K562 (cell line): Measurements from ENCODE around the gene ADARB2. TPM values are rescaled to one million over a fixed set of nuclear protein-coding genes. Genes with fewer than 3 reads are reported as not detected.

Experiments
- ATAC-seq: fragments of 200-7000 bp; cut with Tn5 transposase; 3 replicates; pipeline ENCODE4 v1.9.1; 2020; ENCODE audit warnings: moderate library complexity
- BruUV-seq: library from RNA; stranded (reverse); fragments of 400-500 nt; replicated peaks from 2 replicates; lab custom pipeline; 2021; lab: Mats Ljungman, UMichigan
- CTCF ChIA-PET: fragments of 300-600 bp; formaldehyde crosslinking; extraction: SDS; loops from one replicate; lab custom pipeline; 2021; ENCODE audit warnings: low intra/inter-chr PET ratio; lab: Yijun Ruan, JAX
- POLR2A ChIA-PET: fragments of 300-600, 350-650 bp; sonication (Branson Sonifier 250); formaldehyde crosslinking; extraction: SDS; loops from one replicate; lab custom pipeline; 2021; ENCODE audit warnings: antibody characterized with exemption, inconsistent platforms; lab: Yijun Ruan, JAX
- DNase-seq, 4 experiments: peaks; one replicate each; pipeline versions ENCODE4 v3.0.0 to v3.0.0-alpha.2; 2011 to 2018; ENCODE audit warnings: low spot score in 3 of 4, mixed read lengths in 3 of 4; ENCODE audit errors: extremely low read depth in 1 of 4
- FAIRE-seq: peaks from 2 replicates; lab custom pipeline; 2011; peaks lifted over from hg19 to GRCh38; lab: Jason Lieb, UNC
- H2AFZ ChIP-seq: 2 replicates; pipeline ENCODE4 v1.6.0; 2011; ENCODE audit warnings: low read depth, low read length, control low read depth, inconsistent platforms
- H3K27ac ChIP-seq: fragments of 200-600 bp; 3 replicates; pipeline ENCODE4 v1.8.0; 2011; ENCODE audit warnings: low read depth, mild to moderate bottlenecking, control low read depth, inconsistent platforms, low read length, moderate library complexity, mixed read lengths; ENCODE audit errors: extremely low read depth
- H3K27me3 ChIP-seq, 2 experiments: fragments of 300-600 bp in 1 of 2; 2 replicates in 1 of 2; 3 replicates in 1 of 2; pipeline versions ENCODE4 v1.6.0 to v1.8.0; 2011; ENCODE audit warnings: inconsistent platforms in 2 of 2, low read length in 2 of 2, mild to moderate bottlenecking in 1 of 2, mixed read lengths in 1 of 2, moderate library complexity in 1 of 2; ENCODE audit not compliant: control insufficient read depth in 2 of 2, insufficient read depth in 2 of 2
- H3K36me3 ChIP-seq: fragments of 300-600 bp; 3 replicates; pipeline ENCODE4 v1.8.0; 2011; ENCODE audit warnings: mild to moderate bottlenecking, low read length, inconsistent platforms; ENCODE audit not compliant: control insufficient read depth, insufficient read depth
- H3K4me1 ChIP-seq, 2 experiments: fragments of 200-600 bp in 1 of 2; replicated peaks in 1 of 2; 2 replicates in 1 of 2; 3 replicates in 1 of 2; pipeline versions ENCODE4 v1.5.1 to v1.8.0; 2011; ENCODE audit warnings: inconsistent platforms in 2 of 2, low read length in 2 of 2, mild to moderate bottlenecking in 1 of 2, mixed read lengths in 1 of 2, moderate library complexity in 1 of 2; ENCODE audit not compliant: control insufficient read depth in 2 of 2, insufficient read depth in 2 of 2
- H3K4me2 ChIP-seq: 2 replicates; pipeline ENCODE4 v1.6.1; 2011; ENCODE audit warnings: low read length, control low read depth, inconsistent platforms, mixed read lengths; ENCODE audit not compliant: insufficient read depth
- H3K4me3 ChIP-seq: fragments of 200-600 bp; sonication (generic), shearing (Covaris generic); 2 replicates; pipeline ENCODE4 v1.5.1; 2016; ENCODE audit warnings: control low read depth, inconsistent platforms
- H3K79me2 ChIP-seq: fragments of 200-600 bp; 3 replicates; pipeline ENCODE4 v1.8.0; 2011; ENCODE audit warnings: low read length, inconsistent platforms; ENCODE audit not compliant: control insufficient read depth, insufficient read depth
- H3K9ac ChIP-seq, 2 experiments: 2 replicates each; pipeline versions ENCODE4 v1.6.0 to v1.6.1; 2011; ENCODE audit warnings: low read depth in 2 of 2, low read length in 2 of 2, control low read depth in 1 of 2, inconsistent platforms in 1 of 2, mild to moderate bottlenecking in 1 of 2, mixed read lengths in 1 of 2; ENCODE audit not compliant: insufficient read depth in 1 of 2
- H3K9me1 ChIP-seq: one replicate; pipeline ENCODE4 v1.6.0; 2011; ENCODE audit warnings: inconsistent platforms, mild to moderate bottlenecking, low read length, moderate library complexity; ENCODE audit not compliant: control insufficient read depth, insufficient read depth
- H3K9me3 ChIP-seq: replicated peaks from 2 replicates; pipeline ENCODE4 v1.5.1; 2011; ENCODE audit warnings: low read depth, low read length, inconsistent platforms; ENCODE audit not compliant: control insufficient read depth, insufficient read depth
- H4K20me1 ChIP-seq: replicated peaks from 2 replicates; pipeline ENCODE4 v1.6.1; 2011; ENCODE audit warnings: low read length, inconsistent platforms, mixed read lengths; ENCODE audit not compliant: control insufficient read depth, insufficient read depth
- CBX2 ChIP-seq: fragments of 200-600 bp; sonication (generic); IDR thresholded peaks from one replicate; pipeline ENCODE4 v1.6.1; 2012; ENCODE audit warnings: mild to moderate bottlenecking, low read length, inconsistent platforms; ENCODE audit not compliant: insufficient read depth, poor library complexity, severe bottlenecking
- CBX8 ChIP-seq: fragments of 200-600 bp; sonication (generic); IDR thresholded peaks from 2 replicates; pipeline ENCODE4 v1.6.1; 2012; ENCODE audit warnings: borderline replicate concordance, mixed run types, low read depth, mild to moderate bottlenecking, moderate library complexity, mixed read lengths, low read length, control low read depth, inconsistent platforms; ENCODE audit not compliant: poor library complexity, severe bottlenecking; ENCODE audit errors: extremely low read depth
- ELF1 ChIP-seq: fragments of 200-800 bp; sonication (Bioruptor generic); IDR thresholded peaks from 2 replicates; pipeline ENCODE4 v1.6.1; 2016; ENCODE audit warnings: missing genetic modification characterization, missing compliant biosample characterization
- GABPA ChIP-seq: fragments of 200-800 bp; sonication (Bioruptor generic); conservative IDR thresholded peaks from 2 replicates; pipeline ENCODE4 v1.6.1; 2016; ENCODE audit warnings: low read depth, missing genetic modification characterization, missing compliant biosample characterization
- HNRNPH1 ChIP-seq: fragments of 200-400 bp; formaldehyde crosslinking; optimal IDR thresholded peaks from 2 replicates; pipeline ENCODE3; 2017; ENCODE audit warnings: low read depth, mild to moderate bottlenecking, low read length, moderate library complexity
- MCM5 ChIP-seq: fragments of 450-650 bp; IDR thresholded peaks from 2 replicates; pipeline ENCODE4 v1.6.1; 2016; ENCODE audit warnings: low read depth
- PURB ChIP-seq: sonication (generic); formaldehyde crosslinking; IDR thresholded peaks from 2 replicates; pipeline ENCODE4 v1.9.0; 2021; ENCODE audit warnings: low read depth, mild to moderate bottlenecking, missing genetic modification reagents
- SMARCE1 ChIP-seq: fragments of 450-650 bp; IDR thresholded peaks from 2 replicates; pipeline ENCODE4 v1.7.1; 2016; ENCODE audit warnings: mild to moderate bottlenecking
- SRSF7 ChIP-seq: fragments of 200-400 bp; formaldehyde crosslinking; optimal IDR thresholded peaks from 2 replicates; pipeline ENCODE3; 2017; ENCODE audit warnings: mild to moderate bottlenecking, low read depth, low read length
- YBX1 ChIP-seq: fragments of 450-650 bp; IDR thresholded peaks from 2 replicates; pipeline ENCODE4 v1.7.1; 2016; ENCODE audit warnings: mild to moderate bottlenecking
- WGBS: fragments of 100-300 bp; shearing (Covaris generic); methylation state at CpG from one replicate; pipeline ENCODE4 v1.1.6; 2016; ENCODE audit warnings: low coverage, mixed read lengths; ENCODE audit not compliant: insufficient coverage; ENCODE audit errors: missing lambda C conversion rate; 5-methylcytosine and 5-hydroxymethylcytosine counted together
- in situ Hi-C: fragments of 300-500 bp; cut with MboI; formaldehyde crosslinking; loops from 4 replicates; pipeline ENCODE4 v1.15.0; 2018; ENCODE audit warnings: inconsistent platforms, mixed read lengths
- intact Hi-C: fragments of 100-400 bp; cut with micrococcal nuclease; formaldehyde crosslinking; loops from 2 replicates; pipeline ENCODE4 v1.14.2; 2022
- polyA plus RNA-seq, 8 experiments: library from polyadenylated mRNA; depleted of rRNA in 4 of 8; stranded (reverse) in 5 of 8; unstranded in 3 of 8; fragments of >200 nt; fragmentation: Nextera tagmentation in 2 of 8; fragmentation: Illumina TruSeq in 1 of 8; extraction: Ambion mirVana in 2 of 8; extraction: Trizol in 1 of 8; gene quantifications; 2 replicates each; pipeline versions ENCODE4 v1.2.1 to v1.2.3, GENCODE V29; 2011 to 2014; ENCODE audit warnings: inconsistent platforms in 1 of 8, missing spikeins in 1 of 8
- total RNA-seq, 7 experiments: library from RNA; depleted of rRNA in 6 of 7; stranded (reverse); fragments of >200 nt in 6 of 7; fragmentation: Illumina TruSeq in 2 of 7; extraction: Trizol in 2 of 7; gene quantifications; 2 replicates each; pipeline versions ENCODE4 v1.2.1 to v1.2.3, GENCODE V29; 2011 to 2021; ENCODE audit warnings: low replicate concordance in 1 of 7
- TF ChIP-seq, protein P1 (sequence below): sonication (generic); formaldehyde crosslinking; IDR thresholded peaks from 2 replicates; pipeline ENCODE4 v1.9.0; 2022; ENCODE audit warnings: mild to moderate bottlenecking, missing genetic modification reagents

ADARB2 gene
- total and polyA plus RNA-seq, 9 of the 15 experiments (the other 6 are each of a cell fraction or from before 2014, with no cell fraction given) = not detected

GRCh38 chr10:1213252-1214070, 523.9 kb downstream of the ADARB2 start:
- no peak overlapping the region for H3K9ac ChIP-seq
- H3K36me3 ChIP-seq = no peaks in the 10 kb centered on the region
- BruUV-seq = no TSS peak
- TF ChIP-seq HNRNPH1 (no peak), YBX1 (no peak), SRSF7 (no peak), GABPA (tag) (no peak), ELF1 (tag) (no peak), MCM5 (no peak), CBX2 (no peak), PURB (CRISPR knock-in tag) (no peak), SMARCE1 (no peak), CBX8 (no peak)
- TF ChIP-seq, protein P1, sequence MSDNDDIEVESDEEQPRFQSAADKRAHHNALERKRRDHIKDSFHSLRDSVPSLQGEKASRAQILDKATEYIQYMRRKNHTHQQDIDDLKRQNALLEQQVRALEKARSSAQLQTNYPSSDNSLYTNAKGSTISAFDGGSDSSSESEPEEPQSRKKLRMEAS (CRISPR knock-in tag) = no peak
- DNase-seq = no peak
- ChIA-PET POLR2A (interaction anchor here (0.7 kb wide), 1 partner anchor 9 kb away, joined by 3 read pairs; no protein-coding TSS in a partner anchor), CTCF (no interaction called here)
- H3K27me3 ChIP-seq = peaks cover under 1 to 47% of the 10 kb centered on the region in 2 experiments; a peak in 4 of 5 replicates
- no peaks in the 10 kb centered on the region for H3K9me1 ChIP-seq
- no peak overlapping the region for H2AFZ ChIP-seq
- FAIRE-seq = no peak
- H4K20me1 ChIP-seq = peaks cover 31% of the 10 kb centered on the region
- no peaks in the 10 kb centered on the region for H3K79me2 ChIP-seq
- no peak overlapping the region for H3K27ac ChIP-seq
- no peak for ATAC-seq
- in situ Hi-C loops = no loop called here
- intact Hi-C loops = no loop called here
- 2% methylated on average over 18 of the region's 21 CpGs for WGBS
- peaks cover 0 to 3% of the 10 kb centered on the region in 2 experiments; a peak in 1 of 5 replicates for H3K4me1 ChIP-seq
- no peaks in the 10 kb centered on the region for H3K9me3 ChIP-seq
- H3K4me2 ChIP-seq = no peak overlapping the region
- H3K4me3 ChIP-seq = no peak overlapping the region
